ENCODE measurements around the gene SMIM3. TPM values are rescaled to one million over a fixed set of nuclear protein-coding genes. Genes with fewer than 3 reads are reported as not detected.
A peak's percentile ranks its signal among the peaks of the same experiment; 100 is the strongest.

SMIM3 gene
- total RNA-seq (47.7 and 52.2 TPM in 2 replicates), polyA plus RNA-seq (44.2 and 45.5 TPM in 2 replicates)

DNA sequence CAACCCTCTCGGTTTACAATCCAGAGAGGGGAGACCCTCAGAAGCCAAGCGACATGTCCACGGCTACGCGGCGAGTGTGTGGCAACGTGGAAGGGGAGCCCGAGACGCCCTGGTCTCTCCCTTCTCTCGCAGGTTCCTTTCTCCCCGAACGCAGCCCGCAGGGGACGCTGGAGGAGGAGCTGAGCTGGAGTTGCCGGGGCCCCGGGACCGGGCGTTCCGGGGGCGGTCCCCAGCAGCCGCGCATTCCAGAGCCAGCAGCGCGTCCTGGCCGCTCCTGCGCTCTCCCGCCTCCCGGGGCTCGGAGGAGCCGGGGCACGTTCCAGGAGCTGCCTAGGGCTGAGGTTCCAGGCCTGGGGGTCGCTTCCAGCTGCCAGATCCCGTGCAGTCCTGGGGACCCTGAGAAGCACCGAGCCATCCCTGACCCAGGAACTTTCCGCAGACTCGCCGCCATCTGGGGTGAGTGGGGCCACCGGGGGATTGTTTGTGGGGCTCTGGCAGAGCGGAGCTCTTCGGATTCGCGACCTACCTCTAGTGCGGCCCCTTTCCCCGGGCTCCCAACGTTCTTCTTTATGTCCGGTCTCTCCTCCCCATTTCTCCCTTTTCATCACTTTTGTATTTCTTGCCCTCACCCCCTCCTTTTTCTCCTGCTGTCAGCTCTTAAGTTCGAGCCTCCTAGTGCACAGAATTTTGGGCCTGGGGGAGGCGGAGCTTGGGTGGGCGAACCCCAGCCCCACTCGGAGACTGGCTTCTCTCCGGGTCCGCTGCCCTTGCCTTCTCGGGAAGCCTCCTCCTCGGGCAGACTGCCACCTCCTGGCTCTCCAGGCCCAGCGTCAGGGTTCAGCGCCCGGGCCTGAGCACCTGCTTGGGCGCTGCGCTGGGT is at the start of gene SMIM3:
Gene SMIM3, plus strand, starts transcription at position 241 of the 880 bp plus-strand sequence. CDS start 16,684 bp downstream, outside the sequence.
- Histone ChIP-seq H4K20me1 (ENCODE audit: insufficient read depth, poor library complexity, severe bottlenecking) (no peaks in the 10 kb centered on the region), H3K27ac (peak within 1 kb of the TSS; percentile 83), H3K4me1 (ENCODE audit: insufficient read depth) (peaks cover 35% of the 10 kb centered on the region), H3K4me3 (peak within 1 kb of the TSS; percentile 77), H3K9me2 (replicated peaks; ENCODE audit: insufficient read depth) (no peaks in the 10 kb centered on the region), H2AFZ (peak within 1 kb of the TSS; percentile 51), H3K4me2 (peak within 1 kb of the TSS; percentile 77), H3K36me3 (replicated peaks; ENCODE audit: insufficient read depth, low read depth) (no peaks in the 10 kb centered on the region), H3K9me3 (ENCODE audit: low read depth) (no peaks in the 10 kb centered on the region), H3K27me3 (no peaks in the 10 kb centered on the region), H3K79me2 (peaks cover 37% of the 10 kb centered on the region)
- peak; percentile 90 for DNase-seq (ENCODE audit: low spot score)
- WGBS (ENCODE audit: low lambda C conversion rate, missing lambda C conversion rate), result 1% methylated on average over 59 of the region's 59 CpGs
- TF ChIP-seq CTCF (IDR thresholded peaks at IDR 0.05; ENCODE audit: poor library complexity), result peak; percentile 61
- no peak for TF ChIP-seq EZH2 (IDR thresholded peaks at IDR 0.05; ENCODE audit: borderline replicate concordance)
- no peak for TF ChIP-seq EZH2phosphoT487 (IDR thresholded peaks at IDR 0.05; ENCODE audit: low read depth, severe bottlenecking, unreplicated experiment)

GRCh38 chr5:150729859-150730258 is 48.7 kb upstream of the SMIM3 start:
- no peaks in the 10 kb centered on the region for H4K20me1 ChIP-seq (ENCODE audit: insufficient read depth, poor library complexity, severe bottlenecking)
- no peak overlapping the region for H3K4me3 ChIP-seq
- DNase-seq (ENCODE audit: low spot score), result no peak
- H3K79me2 ChIP-seq, result peaks cover 11% of the 10 kb centered on the region
- H3K36me3 ChIP-seq (replicated peaks; ENCODE audit: insufficient read depth, low read depth), result peaks cover 15% of the 10 kb centered on the region
- no peak overlapping the region for H2AFZ ChIP-seq
- no peaks in the 10 kb centered on the region for H3K9me2 ChIP-seq (replicated peaks; ENCODE audit: insufficient read depth)
- no peaks in the 10 kb centered on the region for H3K4me1 ChIP-seq (ENCODE audit: insufficient read depth)
- no peaks in the 10 kb centered on the region for H3K27me3 ChIP-seq
- WGBS (ENCODE audit: low lambda C conversion rate, missing lambda C conversion rate), result 71% methylated on average over 4 of the region's 4 CpGs
- H3K27ac ChIP-seq, result no peak overlapping the region
- TF ChIP-seq EZH2 (IDR thresholded peaks at IDR 0.05; ENCODE audit: borderline replicate concordance) (no peak), EZH2phosphoT487 (IDR thresholded peaks at IDR 0.05; ENCODE audit: low read depth, severe bottlenecking, unreplicated experiment) (no peak), CTCF (IDR thresholded peaks at IDR 0.05; ENCODE audit: poor library complexity) (no peak)
- H3K9me3 ChIP-seq (ENCODE audit: low read depth), result no peaks in the 10 kb centered on the region
- H3K4me2 ChIP-seq, result no peak overlapping the region

DNA sequence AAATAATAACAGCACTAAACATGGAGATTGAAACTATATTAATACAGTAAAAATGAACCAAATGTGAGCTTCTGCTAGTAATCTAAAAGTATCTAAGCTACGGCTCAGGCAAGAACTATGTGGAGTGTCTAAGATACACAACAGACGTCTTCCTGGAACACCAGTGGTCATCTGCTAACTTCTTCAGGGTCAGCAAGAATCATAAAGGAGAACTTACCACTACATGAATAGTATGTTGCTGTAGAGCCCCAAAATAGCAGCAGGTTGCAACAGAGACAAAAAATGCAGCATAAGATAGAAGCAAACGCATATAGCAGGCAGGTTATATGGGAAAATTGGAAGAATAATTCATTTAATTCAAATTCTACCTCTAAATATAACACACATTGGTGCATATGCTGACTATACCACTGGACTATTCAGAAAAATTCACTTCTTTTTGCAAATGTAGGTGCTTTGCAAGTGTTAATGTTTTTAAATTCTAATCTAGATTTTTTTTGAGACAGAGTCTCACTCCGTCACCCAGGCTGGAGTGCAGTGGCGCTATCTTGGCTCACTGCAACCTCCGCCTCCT is 46.8 kb upstream of the SMIM3 start:
- Histone ChIP-seq H3K4me1 (ENCODE audit: insufficient read depth) (no peaks in the 10 kb centered on the region), H2AFZ (no peak overlapping the region), H3K27ac (no peak overlapping the region), H4K20me1 (ENCODE audit: insufficient read depth, poor library complexity, severe bottlenecking) (no peaks in the 10 kb centered on the region), H3K36me3 (replicated peaks; ENCODE audit: insufficient read depth, low read depth) (peaks cover 15% of the 10 kb centered on the region), H3K4me2 (no peak overlapping the region), H3K79me2 (peaks cover 28% of the 10 kb centered on the region), H3K9me2 (replicated peaks; ENCODE audit: insufficient read depth) (no peaks in the 10 kb centered on the region), H3K4me3 (no peak overlapping the region), H3K9me3 (ENCODE audit: low read depth) (peaks cover 7% of the 10 kb centered on the region), H3K27me3 (no peaks in the 10 kb centered on the region)
- TF ChIP-seq CTCF (IDR thresholded peaks at IDR 0.05; ENCODE audit: poor library complexity), result no peak
- no peak for TF ChIP-seq EZH2phosphoT487 (IDR thresholded peaks at IDR 0.05; ENCODE audit: low read depth, severe bottlenecking, unreplicated experiment)
- no peak for TF ChIP-seq EZH2 (IDR thresholded peaks at IDR 0.05; ENCODE audit: borderline replicate concordance)
- 90% methylated on average over 6 of the region's 6 CpGs for WGBS (ENCODE audit: low lambda C conversion rate, missing lambda C conversion rate)
- no peak for DNase-seq (ENCODE audit: low spot score)

Measured in hepatocyte (in vitro differentiated cells).